Non-pigmented ciliary epithelial cell (primary cell): ENCODE measurements around the gene GNB1L.
"Not testable (repeated sequence)": the region's sequence is repeated elsewhere in the genome, so short reads cannot be mapped to it uniquely, and the experiment has no call there.

Experiments
- DNase-seq: peaks from one replicate; pipeline ENCODE4 v3.0.0-alpha.2; 2010; ENCODE audit warnings: low read depth

The GNB1L gene

GRCh38 chr22:19795617-19796008, 59.1 kb downstream of the GNB1L start:
- no peak for DNase-seq

GRCh38 chr22:19793661-19794310, 60.9 kb downstream of the GNB1L start:
- no peak for DNase-seq

GRCh38 chr22:19793161-19793560, 61.5 kb downstream of the GNB1L start:
- DNase-seq = no peak

- DNase-seq = not testable (repeated sequence)
Measured at GRCh38 chr22:19792383-19792896, 62.2 kb downstream of the GNB1L start.

GRCh38 chr22:19791894-19792293, 62.8 kb downstream of the GNB1L start:
- DNase-seq = no peak

GRCh38 chr22:19791243-19791642, 63.4 kb downstream of the GNB1L start:
- DNase-seq = no peak

DNA sequence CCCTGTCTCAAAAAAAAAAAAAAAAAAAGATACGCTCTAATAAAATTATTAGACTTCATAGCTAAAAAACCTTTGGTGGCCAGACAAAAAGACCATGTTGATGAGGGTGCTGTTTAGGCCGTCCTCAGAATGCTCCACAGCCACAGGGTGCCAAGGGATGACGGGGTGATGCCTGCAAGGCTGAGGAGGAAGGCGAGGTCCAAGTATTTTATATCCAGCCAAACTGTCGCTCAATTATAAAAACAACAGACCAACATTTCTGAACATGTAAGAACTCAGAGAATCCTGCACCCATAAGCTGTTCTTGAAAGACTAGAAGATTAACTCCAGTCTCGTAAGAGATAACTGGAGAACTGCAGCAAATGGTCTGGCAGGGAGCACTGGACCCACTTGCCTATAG, 64.8 kb downstream of the GNB1L start:
- DNase-seq = no peak

DNA sequence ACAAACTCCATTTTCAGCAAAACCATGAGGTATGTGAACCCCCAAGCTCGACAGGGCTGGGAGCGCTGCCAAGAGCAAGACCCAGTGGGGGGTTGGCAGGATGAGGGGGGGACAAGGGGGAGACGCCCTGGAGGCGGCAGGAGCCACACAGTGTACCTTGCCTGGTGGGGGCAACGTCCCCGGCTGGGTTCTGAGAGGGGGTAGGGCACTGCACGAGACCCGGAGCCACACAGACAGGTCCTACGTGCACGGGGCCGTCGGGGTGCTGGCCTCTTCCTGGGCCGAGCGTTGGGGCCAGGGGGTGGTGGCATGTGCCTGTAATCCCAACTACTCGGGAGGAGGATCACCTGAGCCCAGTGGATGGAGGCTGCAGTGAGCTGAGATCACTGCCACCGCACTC, 65.3 kb downstream of the GNB1L start:
- DNase-seq = no peak

DNA sequence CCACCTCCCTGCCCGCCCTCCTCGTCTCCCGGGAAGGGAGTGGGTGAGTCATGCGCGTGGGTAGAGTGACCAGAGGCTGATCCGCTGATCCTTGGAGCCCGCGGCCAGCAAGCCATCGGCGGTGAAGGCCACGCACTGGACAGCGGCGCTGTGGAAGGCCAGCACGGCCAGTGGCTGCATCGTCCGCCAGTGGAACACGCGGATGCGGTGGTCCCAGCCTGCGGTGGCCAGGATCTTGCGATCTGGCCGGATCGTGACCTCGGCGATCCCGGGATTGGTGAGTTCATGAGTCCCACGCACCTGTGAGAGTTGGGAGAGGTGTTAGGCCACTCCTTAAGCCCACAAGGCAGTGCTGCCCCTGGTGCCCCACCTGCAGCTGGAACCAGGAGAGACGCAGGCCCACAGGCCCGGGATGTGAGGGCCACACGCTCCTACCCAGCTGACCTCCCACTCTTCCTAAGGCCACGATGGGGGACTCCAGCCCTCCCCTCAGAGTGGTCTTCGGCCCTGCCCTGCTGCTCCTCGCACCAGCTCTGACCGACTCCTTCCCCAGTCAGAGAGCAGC, 65.9 kb downstream of the GNB1L start:
- no peak for DNase-seq

- DNase-seq = no peak
Measured at GRCh38 chr22:19787849-19788141, 66.9 kb downstream of the GNB1L start.

GRCh38 chr22:19786959-19787848, 67.5 kb downstream of the GNB1L start:
- no peak for DNase-seq

DNA sequence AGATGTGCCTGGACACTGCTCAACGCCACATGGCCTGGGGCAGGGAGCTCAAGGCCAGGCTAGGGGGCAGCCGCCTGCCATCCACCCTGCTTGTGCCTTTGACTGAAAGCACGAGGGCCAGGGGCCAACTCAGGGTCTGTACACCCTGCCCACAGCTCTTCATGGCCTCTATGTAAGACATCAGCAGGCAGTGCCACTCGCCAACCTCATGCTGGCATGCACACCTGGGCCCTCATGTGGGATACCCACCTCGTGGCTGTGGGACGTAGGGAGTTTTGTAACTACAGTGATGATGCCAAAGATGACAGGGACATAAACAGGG, 68.4 kb downstream of the GNB1L start:
- no peak for DNase-seq

- no peak for DNase-seq
Measured at GRCh38 chr22:19785461-19786263, 69.0 kb downstream of the GNB1L start.

DNA sequence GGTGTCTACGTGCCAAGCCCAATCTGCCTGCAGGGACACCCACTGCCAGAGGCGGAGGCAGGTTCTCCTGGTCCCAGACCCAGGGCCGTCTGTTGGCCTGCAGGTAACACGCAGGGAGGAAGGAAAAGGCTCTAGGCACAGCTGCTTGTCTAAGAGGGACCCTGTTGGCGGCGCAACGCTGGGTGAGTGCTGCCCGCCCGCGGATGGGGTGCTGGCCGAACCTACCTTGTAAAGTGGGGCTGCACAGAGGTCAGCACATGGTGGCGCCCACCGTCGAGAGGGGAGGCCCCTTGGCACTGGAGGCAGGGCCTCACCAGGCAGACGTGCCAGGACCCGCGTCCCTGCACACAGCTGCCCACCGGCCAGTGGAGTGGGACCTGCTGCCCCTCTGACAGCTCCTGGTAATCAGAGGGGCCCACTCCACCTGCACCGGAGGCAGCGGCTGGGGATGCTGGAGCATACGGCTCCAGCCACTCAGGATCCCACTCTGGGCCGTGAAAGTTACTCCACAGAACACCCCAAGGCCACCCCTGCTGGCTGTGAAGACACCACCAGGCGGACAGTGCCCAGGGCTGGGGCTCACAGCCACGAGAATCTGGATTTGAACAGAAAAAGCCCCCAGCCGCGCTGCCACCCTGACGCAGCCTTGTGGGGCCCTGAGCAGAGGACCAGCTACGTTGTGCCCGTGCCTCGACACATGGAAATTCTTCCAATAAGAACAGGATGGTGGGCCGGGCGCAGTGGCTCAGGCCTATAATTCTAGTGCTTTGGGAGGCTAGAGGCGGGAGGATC, 70.1 kb downstream of the GNB1L start:
- no peak for DNase-seq

GRCh38 chr22:19783586-19784383, 70.9 kb downstream of the GNB1L start:
- DNase-seq = no peak

DNA sequence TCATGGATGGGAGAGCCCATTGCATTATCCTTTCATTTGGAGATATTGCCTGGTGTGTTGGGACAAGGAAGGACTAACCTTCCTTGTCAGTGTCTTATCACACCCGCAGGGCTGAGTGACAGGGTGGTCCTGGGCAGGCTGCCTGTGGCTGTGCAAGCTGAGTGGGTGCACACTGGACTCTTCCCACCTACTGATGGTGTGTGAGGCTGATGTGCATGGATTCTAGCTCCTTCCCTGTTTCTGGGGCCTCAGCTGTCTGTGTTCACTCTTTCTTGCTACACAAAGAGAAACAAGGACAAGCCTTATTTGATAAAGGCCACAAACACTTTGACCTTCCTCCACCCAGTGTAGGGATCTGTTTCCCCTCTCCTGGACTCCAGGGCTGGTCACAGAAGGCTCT, 72.1 kb downstream of the GNB1L start:
- no peak for DNase-seq

GRCh38 chr22:19779685-19780268, 74.9 kb downstream of the GNB1L start:
- DNase-seq = no peak

DNA sequence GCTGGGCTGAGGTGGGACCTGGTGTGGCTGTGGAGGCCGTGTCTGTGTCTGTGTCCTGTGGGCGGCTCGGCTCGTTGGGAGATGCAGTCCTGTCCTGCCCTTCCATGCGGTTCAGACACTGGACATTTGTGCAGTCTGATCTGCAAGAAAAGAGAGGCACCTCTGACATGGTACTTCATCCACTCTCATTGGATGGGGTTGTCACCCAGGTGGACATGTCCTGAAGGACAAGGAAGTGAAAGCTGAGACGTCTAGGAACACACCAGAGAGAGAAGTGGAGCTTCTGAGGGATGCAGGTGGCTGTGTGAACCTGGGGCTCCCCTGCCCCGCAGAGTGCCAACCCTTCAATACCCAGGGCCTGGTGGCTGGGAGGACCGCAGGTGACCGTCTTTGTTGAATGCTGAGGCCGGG, 75.7 kb downstream of the GNB1L start:
- no peak for DNase-seq

GRCh38 chr22:19777192-19777591, 77.5 kb downstream of the GNB1L start:
- not testable (repeated sequence) for DNase-seq

DNA sequence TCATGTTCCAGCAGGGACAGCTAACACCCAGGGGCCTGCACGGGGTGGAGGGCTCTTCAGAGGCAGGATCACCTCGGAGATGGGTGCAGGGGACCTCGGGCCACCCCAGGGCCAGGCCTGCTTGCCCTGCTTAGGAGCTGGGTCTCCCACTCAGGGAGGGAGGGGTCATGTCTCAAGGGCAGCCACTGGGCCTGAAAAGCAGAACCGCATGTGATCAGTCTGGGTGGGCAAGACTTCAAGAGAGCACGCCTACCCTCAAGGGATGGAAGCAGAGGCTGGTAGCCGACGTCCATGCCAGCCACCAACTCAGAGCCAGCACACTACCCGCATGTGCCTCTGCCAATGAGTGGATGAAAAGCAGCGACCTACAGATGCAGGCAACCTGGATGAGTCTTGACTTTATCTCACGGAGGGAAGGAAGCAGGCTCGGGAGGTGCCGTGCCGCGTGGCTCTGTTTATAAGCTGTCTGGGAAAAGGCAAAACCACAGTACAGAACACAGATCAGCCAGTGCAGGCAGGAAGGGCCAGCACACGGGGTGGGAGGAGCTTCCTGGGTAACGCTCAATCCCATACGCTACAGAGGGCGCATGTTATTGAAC, 78.1 kb downstream of the GNB1L start:
- DNase-seq = no peak
